GM19324 (cell line): Measurements from ENCODE around the gene ASCL1.

Experiments used
- ATAC-seq: cut with Tn5 transposase; IDR thresholded peaks from one replicate; pipeline ENCODE4 v1.9.1; 2021; ENCODE audit warnings: mild to moderate bottlenecking, moderate library complexity; ENCODE audit not compliant: unreplicated experiment, low FRiP score

The ASCL1 gene

DNA sequence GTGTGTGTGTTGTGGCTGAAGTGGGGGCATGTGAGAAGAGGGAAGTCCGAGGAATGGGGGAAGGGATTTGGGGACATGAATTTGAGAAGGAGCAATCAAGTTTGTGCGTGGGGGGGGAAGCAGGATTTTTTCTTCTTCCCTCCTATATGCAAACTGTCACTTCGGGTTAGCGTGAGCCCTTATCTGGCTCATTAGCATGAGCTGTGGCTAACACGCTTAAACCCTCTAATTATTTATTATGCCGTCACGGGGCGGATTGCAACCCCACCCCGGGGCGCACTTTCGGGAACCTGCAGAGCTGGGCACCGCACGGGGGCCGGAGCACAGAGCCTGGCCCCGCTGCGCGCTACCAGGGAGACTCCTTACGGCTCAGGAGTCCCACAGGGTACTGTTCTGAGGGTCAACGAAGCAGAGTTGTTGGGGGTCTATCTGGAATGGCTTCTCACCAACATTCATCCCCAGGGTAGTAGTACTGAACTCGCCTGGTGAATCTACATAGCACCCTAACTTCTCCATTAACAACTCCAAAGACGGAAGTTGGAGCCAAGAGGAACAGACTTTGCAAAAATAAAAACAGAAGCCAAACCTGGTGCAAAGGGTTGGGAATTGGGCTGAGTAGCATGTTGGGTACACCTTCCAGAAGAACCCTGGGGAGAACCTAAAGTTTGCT, 6.4 kb upstream of the ASCL1 start:
- ATAC-seq = no peak

DNA sequence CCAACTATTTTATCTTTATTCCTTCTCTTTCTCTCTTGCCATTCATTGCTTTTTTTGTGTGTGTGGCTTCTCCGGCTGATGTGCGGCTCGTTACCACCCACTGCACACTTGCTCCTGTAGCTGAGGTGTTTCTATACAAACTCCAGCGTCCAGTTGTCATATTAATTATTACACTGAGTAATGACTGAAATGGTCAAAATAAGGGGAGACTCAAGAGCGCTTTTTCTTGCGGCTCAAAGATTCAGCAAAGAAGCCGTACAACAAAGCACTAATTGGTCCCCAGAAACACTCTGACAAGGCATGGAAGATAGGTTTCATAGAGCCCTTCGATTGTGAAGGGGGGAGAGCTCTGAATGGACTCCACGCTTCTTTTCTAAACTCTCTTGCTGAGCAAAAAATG, 5.6 kb upstream of the ASCL1 start:
- ATAC-seq = no peak

- no peak for ATAC-seq
Measured at GRCh38 chr12:102953221-102953620, 4.3 kb upstream of the ASCL1 start.

DNA sequence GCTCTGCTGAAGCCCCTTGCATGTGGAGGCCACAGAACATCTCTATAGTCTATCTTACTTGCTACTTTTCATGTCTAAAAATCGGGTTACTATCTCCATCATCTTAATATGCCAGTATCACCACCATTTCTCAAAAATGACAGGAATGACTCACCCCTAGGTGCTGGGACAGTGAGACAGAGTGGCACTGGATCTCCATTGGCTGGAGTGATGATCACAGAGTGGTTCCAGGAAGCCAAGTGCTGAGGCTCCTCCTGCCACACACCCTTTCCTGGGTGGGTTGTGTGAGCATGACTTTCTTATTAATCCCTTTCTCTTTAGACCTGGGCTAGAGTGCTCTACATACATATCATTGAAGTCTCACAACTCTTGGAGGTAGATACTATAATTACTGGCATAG, 3.3 kb upstream of the ASCL1 start:
- no peak for ATAC-seq

DNA sequence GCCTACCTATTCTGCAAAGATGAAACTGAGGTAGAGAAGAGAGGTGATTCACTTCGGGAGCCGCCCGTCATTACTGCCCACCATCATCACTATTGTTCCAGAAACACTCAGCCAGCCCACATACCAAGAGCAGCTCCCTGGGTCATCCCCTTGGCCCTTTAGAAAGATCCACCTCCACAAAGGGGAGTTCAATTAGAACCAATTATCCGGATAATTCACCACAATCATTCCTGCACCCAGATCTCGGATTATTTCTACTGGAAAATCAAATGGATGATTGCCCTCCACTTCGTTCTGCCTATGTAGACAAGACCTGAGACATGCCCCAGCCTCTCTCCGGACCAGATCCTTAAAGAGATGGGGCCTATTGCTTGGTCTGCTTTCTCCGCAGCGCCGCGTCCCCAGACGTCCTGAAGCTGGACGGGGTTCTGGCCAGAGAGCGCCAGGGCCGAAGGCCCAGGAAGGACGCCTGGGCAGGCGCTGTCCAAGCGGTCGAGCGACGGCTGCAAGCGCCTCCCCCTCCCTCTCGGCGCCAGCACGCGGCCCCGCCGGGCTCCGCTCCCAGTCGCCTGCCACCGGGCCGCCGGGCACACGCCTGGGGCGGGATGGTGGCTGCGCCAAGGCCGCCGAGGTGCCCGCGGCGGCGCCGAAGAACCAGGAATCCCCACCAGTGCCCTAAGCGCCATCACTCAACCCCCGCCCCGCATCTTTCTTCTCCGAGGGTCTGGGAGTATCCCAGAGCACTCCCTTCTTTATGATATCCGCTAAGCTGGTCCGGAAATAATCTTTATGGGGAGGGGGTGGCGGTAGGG, 1.3 kb upstream of the ASCL1 start:
- no peak for ATAC-seq

GRCh38 chr12:102956738-102957327, 641 bp upstream of the ASCL1 start:
- ATAC-seq = no peak

- peak; percentile 80 for ATAC-seq
Measured at GRCh38 chr12:102958073-102958829, 777 bp downstream of the ASCL1 start.

DNA sequence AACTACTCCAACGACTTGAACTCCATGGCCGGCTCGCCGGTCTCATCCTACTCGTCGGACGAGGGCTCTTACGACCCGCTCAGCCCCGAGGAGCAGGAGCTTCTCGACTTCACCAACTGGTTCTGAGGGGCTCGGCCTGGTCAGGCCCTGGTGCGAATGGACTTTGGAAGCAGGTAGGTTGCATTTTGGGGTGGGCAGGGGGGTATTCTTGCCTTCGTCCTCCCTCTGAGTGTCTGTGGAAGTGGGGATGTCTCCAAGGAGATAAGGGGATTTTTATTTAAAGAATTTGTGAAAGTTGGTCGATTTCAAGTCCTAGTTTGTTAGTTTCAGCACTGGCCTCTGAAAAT, 1.3 kb downstream of the ASCL1 start:
- peak; percentile 11 for ATAC-seq

DNA sequence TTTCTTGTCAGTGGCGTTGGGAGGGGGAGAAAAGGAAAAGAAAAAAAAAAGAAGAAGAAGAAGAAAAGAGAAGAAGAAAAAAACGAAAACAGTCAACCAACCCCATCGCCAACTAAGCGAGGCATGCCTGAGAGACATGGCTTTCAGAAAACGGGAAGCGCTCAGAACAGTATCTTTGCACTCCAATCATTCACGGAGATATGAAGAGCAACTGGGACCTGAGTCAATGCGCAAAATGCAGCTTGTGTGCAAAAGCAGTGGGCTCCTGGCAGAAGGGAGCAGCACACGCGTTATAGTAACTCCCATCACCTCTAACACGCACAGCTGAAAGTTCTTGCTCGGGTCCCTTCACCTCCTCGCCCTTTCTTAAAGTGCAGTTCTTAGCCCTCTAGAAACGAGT, 1.9 kb downstream of the ASCL1 start:
- ATAC-seq = no peak

GRCh38 chr12:102960766-102961465, 3.4 kb downstream of the ASCL1 start:
- ATAC-seq = no peak

- ATAC-seq = no peak
Measured at GRCh38 chr12:102961466-102961855, 4.0 kb downstream of the ASCL1 start.

DNA sequence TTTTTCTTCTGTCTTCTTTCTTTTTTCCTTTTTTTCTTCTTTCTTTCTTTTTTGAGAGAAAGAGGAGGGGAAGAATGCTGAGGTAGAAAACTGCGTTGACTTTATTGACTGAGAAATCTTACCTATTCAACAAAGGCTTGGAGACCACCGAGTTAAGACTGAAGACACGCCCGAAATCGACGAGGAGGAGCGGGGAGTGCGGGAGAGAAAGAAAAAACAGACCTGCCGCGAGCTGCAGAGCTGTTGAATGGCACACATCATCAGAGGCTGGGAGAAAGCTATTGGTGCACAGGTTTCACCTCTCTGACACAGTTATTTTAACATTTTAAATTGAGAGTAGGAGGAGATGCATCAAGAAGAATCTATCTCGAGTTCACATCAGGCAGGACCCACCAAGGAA, 5.1 kb downstream of the ASCL1 start:
- no peak for ATAC-seq

DNA sequence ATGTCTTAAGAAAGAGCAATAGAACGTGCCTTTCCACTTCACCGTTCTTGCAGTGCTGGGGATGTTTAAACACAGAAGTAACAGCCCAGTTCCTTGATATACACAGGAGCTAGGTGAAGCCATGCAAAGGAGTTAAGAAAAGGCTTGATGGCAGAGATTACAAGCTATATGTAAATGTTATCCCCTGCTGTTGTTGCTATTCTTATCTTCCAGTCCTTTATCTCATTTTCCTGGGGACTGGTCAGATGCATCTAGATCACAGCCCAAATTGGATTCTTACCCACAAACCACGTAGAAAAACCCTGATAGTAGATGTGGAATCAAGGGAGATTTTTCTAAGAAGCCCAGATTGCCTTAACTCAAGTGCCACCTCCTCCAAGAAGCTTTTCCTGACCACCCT, 5.5 kb downstream of the ASCL1 start:
- no peak for ATAC-seq

- no peak for ATAC-seq
Measured at GRCh38 chr12:102963796-102964195, 6.3 kb downstream of the ASCL1 start.

DNA sequence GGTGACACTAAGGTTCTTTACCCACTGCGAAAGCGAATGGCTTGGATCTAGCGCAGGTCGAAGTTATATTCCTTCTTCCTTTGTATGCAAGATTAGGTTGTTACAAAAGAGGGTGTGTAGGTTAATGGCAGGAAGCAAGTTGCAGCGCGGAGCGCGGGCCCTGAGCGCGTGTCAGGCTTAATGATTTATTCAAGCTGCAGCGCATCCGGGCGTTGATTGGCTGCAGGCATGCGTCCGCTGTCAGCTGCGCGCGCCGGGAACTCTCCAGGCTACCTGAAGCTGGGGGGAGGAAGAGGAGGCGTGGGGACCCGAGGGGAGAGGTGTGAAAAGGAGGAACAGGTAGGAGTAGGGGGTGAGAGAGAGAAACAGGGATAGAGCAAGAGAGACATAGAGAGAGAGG, 7.4 kb downstream of the ASCL1 start:
- ATAC-seq = no peak

GRCh38 chr12:102965281-102966155, 8.0 kb downstream of the ASCL1 start:
- ATAC-seq = no peak

DNA sequence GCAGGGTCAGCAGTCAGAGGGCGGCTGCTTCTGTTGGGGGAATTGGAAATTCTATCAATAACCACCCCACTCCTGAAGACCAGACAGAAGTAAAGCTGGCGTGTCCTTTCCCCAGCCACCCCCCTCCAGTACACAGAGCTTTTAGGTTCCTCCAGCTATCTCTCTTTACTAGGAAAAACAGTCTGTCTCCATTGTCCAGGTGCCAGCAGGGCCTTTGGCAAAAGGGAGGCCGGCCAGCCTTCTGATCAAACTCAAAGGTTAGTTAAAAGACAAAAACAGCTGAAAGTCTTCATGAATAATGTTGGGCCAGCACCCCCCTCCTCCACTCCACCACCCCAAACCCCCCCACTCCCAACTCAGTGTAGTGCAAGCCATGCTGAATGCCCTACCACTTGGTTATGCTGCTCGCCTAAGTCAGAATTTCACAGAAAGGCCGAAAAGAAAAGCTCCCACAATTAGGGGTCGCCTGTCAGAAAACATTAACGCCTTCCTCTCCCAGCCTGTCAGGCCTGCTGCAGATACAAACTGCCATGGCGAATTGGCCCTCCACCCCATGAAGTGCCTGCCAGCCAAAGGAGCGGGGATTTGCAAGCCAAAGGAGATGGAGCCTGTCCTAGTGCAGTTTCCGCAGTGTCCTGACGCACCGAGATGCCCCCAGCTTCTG, 8.9 kb downstream of the ASCL1 start:
- ATAC-seq = no peak

DNA sequence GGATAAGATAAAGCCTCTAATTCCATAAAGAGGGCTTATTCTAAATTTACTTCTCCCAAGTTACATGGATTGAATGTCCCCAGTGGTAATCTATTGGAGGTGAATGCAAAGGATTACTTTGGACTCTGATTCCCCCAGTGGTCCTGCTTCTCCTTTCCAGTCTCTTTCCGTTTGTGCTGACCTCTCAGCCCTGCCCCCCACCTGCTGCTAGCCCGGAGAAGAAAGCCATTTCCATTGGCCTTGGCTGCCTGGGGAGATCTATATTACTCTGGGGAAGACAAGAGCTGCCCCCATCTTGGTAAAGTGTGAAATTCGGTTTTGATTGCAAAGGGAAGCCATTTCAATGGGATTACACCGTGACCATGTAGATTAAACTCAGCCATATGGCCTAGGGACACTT, 13.3 kb downstream of the ASCL1 start:
- no peak for ATAC-seq

DNA sequence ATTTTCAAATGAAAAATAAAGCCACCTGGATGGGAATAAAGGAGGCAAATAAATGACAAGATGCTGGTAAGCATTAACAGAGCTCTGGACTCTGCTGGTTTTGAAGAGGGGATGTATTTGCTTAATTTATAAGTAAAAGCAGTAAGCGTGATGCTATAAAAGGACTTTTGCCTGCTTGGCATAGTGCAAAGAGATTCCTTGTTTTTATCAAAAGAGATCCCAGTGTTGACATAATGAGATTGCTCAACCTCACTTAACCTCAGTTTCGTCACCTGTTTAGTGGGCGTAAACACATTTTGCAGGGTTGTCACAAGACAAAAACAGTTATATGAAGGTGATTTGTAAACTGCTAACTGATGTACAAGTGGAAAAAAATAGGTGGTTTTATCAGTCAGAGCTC, 13.8 kb downstream of the ASCL1 start:
- no peak for ATAC-seq
